Activated T-cell treated with anti-CD3 and anti-CD28 coated beads, Interleukin-2, amount 50 U/mL, for 72 hours (primary cell): ENCODE data around the gene SPATA31C1. TPM values are rescaled to one million over a fixed set of nuclear protein-coding genes. Genes with fewer than 3 reads are reported as not detected.

ENCODE experiments used
- ATAC-seq, 2 donors: fragments of 150-1000 bp; cut with Tn5 transposase; replicated peaks in 1 of 2; 2 replicates each; pipeline ENCODE4 v1.10.0; 2021; ENCODE audit warnings: moderate library complexity in 2 of 2, mild to moderate bottlenecking in 1 of 2
- DNase-seq, 2 donors: peaks; one replicate each; pipeline ENCODE4 v3.0.0; 2021 to 2022; ENCODE audit warnings: mixed read lengths in 1 of 2
- H3K27ac Mint-ChIP-seq: one replicate; pipeline ENCODE4 v1.8.0; 2022; ENCODE audit warnings: mild to moderate bottlenecking, moderate library complexity, mixed read lengths
- H3K27me3 Mint-ChIP-seq: one replicate; pipeline ENCODE4 v1.8.0; 2022; ENCODE audit warnings: low read depth, mixed read lengths
- H3K36me3 Mint-ChIP-seq, 2 donors: one replicate each; pipeline ENCODE4 v1.8.0; 2022; ENCODE audit warnings: mixed read lengths in 2 of 2, mild to moderate bottlenecking in 1 of 2; ENCODE audit not compliant: insufficient read depth in 2 of 2
- H3K4me1 Mint-ChIP-seq: one replicate; pipeline ENCODE4 v1.8.0; 2022; ENCODE audit warnings: low read depth, mixed read lengths
- H3K4me3 Mint-ChIP-seq, 2 donors: one replicate each; pipeline ENCODE4 v1.8.0; 2022; ENCODE audit warnings: mild to moderate bottlenecking in 2 of 2, mixed read lengths in 2 of 2, moderate library complexity in 2 of 2
- H3K9me3 Mint-ChIP-seq, 2 donors: one replicate each; pipeline ENCODE4 v1.8.0; 2022; ENCODE audit warnings: mixed read lengths in 2 of 2
- total RNA-seq, 2 donors: library from RNA; stranded (reverse); gene quantifications; one replicate each; pipeline ENCODE4 v1.2.3, GENCODE V29; 2022

The SPATA31C1 gene
- total RNA-seq, 2 donors from 2014 or later, result not detected

GRCh38 chr9:87880683-87881082, 37.1 kb upstream of the SPATA31C1 start:
- Mint-ChIP-seq H3K27me3 (peaks cover 22% of the 10 kb centered on the region), H3K27ac (no peak overlapping the region), H3K4me1 (peaks cover 14% of the 10 kb centered on the region), H3K4me3 (no peak overlapping the region), H3K36me3 (peaks cover 0 to 3% of the 10 kb centered on the region in 2 donors), H3K9me3 (peaks cover 0 to 4% of the 10 kb centered on the region in 2 donors)
- ATAC-seq (no peak), DNase-seq (no peak)

GRCh38 chr9:87882627-87883026, 35.1 kb upstream of the SPATA31C1 start, which contains the start of gene SPATA31E1:
Gene SPATA31E1 (plus strand): TSS chr9:87882877. CDS start chr9:87882892, 15 bp downstream.
- H3K9me3 Mint-ChIP-seq, result peaks cover 0 to 4% of the 10 kb centered on the region in 2 donors
- peaks cover 8% of the 10 kb centered on the region for H3K27me3 Mint-ChIP-seq
- H3K4me1 Mint-ChIP-seq, result peaks cover 14% of the 10 kb centered on the region
- peaks cover 0 to 3% of the 10 kb centered on the region in 2 donors for H3K36me3 Mint-ChIP-seq
- no peak within 1 kb of the TSS for H3K27ac Mint-ChIP-seq
- H3K4me3 Mint-ChIP-seq, result no peak within 1 kb of the TSS
- ATAC-seq (no peak), DNase-seq (no peak)

GRCh38 chr9:87883274-87883673, 34.5 kb upstream of the SPATA31C1 start:
- DNase-seq, result no peak
- Mint-ChIP-seq H3K36me3 (peaks cover 0 to 3% of the 10 kb centered on the region in 2 donors), H3K4me3 (no peak overlapping the region), H3K27me3 (peaks cover 7% of the 10 kb centered on the region), H3K9me3 (peaks cover 0 to 4% of the 10 kb centered on the region in 2 donors), H3K27ac (no peak overlapping the region), H3K4me1 (peaks cover 14% of the 10 kb centered on the region)
- ATAC-seq, result no peak

GRCh38 chr9:87883990-87884389, 33.8 kb upstream of the SPATA31C1 start:
- peaks cover 7% of the 10 kb centered on the region for H3K4me1 Mint-ChIP-seq
- no peaks in the 10 kb centered on the region for H3K36me3 Mint-ChIP-seq
- DNase-seq, result no peak
- H3K9me3 Mint-ChIP-seq, result no peaks in the 10 kb centered on the region
- H3K4me3 Mint-ChIP-seq, result no peak overlapping the region
- no peak for ATAC-seq
- no peak overlapping the region for H3K27ac Mint-ChIP-seq
- H3K27me3 Mint-ChIP-seq, result peaks cover 7% of the 10 kb centered on the region

GRCh38 chr9:87884578-87885459, 32.9 kb upstream of the SPATA31C1 start:
- DNase-seq (no peak), ATAC-seq (no peak)
- H3K36me3 Mint-ChIP-seq, result no peaks in the 10 kb centered on the region
- H3K9me3 Mint-ChIP-seq, result no peaks in the 10 kb centered on the region
- H3K4me3 Mint-ChIP-seq, result no peak overlapping the region
- no peak overlapping the region for H3K27ac Mint-ChIP-seq
- peaks cover 6% of the 10 kb centered on the region for H3K27me3 Mint-ChIP-seq
- peaks cover 6% of the 10 kb centered on the region for H3K4me1 Mint-ChIP-seq

- Mint-ChIP-seq H3K27ac (no peak overlapping the region), H3K4me3 (no peak overlapping the region), H3K27me3 (no peaks in the 10 kb centered on the region), H3K9me3 (no peaks in the 10 kb centered on the region), H3K4me1 (no peaks in the 10 kb centered on the region), H3K36me3 (no peaks in the 10 kb centered on the region)
- no peak for ATAC-seq
- no peak for DNase-seq
These were observed 32.1 kb upstream of the SPATA31C1 start for GRCh38 chr9:87885484-87886189.

GRCh38 chr9:87886210-87886932, 31.4 kb upstream of the SPATA31C1 start:
- Mint-ChIP-seq H3K36me3 (no peaks in the 10 kb centered on the region), H3K9me3 (no peaks in the 10 kb centered on the region), H3K27ac (no peak overlapping the region), H3K4me1 (no peaks in the 10 kb centered on the region), H3K27me3 (no peaks in the 10 kb centered on the region), H3K4me3 (no peak overlapping the region)
- DNase-seq, result no peak
- no peak for ATAC-seq

- Mint-ChIP-seq H3K9me3 (no peaks in the 10 kb centered on the region), H3K36me3 (no peaks in the 10 kb centered on the region), H3K4me1 (no peaks in the 10 kb centered on the region), H3K27me3 (no peaks in the 10 kb centered on the region), H3K27ac (no peak overlapping the region), H3K4me3 (no peak overlapping the region)
- ATAC-seq, result no peak
- DNase-seq, result no peak
These were observed 30.7 kb upstream of the SPATA31C1 start for GRCh38 chr9:87886933-87887505.

- no peaks in the 10 kb centered on the region for H3K36me3 Mint-ChIP-seq
- no peaks in the 10 kb centered on the region for H3K4me1 Mint-ChIP-seq
- DNase-seq, result no peak
These were observed 29.9 kb upstream of the SPATA31C1 start for GRCh38 chr9:87887661-87888480.

GRCh38 chr9:87888501-87888900, 29.3 kb upstream of the SPATA31C1 start:
- Mint-ChIP-seq H3K36me3 (no peaks in the 10 kb centered on the region), H3K9me3 (no peaks in the 10 kb centered on the region), H3K4me3 (no peak overlapping the region), H3K27ac (no peak overlapping the region), H3K4me1 (no peaks in the 10 kb centered on the region), H3K27me3 (no peaks in the 10 kb centered on the region)
- ATAC-seq, result no peak
- DNase-seq, result no peak

More at GRCh38 chr9:87887661-87888480, 29.9 kb upstream of the SPATA31C1 start:
- no peak for ATAC-seq
- no peak overlapping the region for H3K4me3 Mint-ChIP-seq
- H3K27me3 Mint-ChIP-seq, result no peaks in the 10 kb centered on the region
- no peaks in the 10 kb centered on the region for H3K9me3 Mint-ChIP-seq
- H3K27ac Mint-ChIP-seq, result no peak overlapping the region

GRCh38 chr9:87889065-87889881, 28.5 kb upstream of the SPATA31C1 start:
- H3K27ac Mint-ChIP-seq, result no peak overlapping the region
- H3K4me1 Mint-ChIP-seq, result no peaks in the 10 kb centered on the region
- DNase-seq (no peak), ATAC-seq (no peak)
- no peaks in the 10 kb centered on the region for H3K27me3 Mint-ChIP-seq
- no peak overlapping the region for H3K4me3 Mint-ChIP-seq
- peaks cover under 1 to 2% of the 10 kb centered on the region in 2 donors for H3K36me3 Mint-ChIP-seq
- no peaks in the 10 kb centered on the region for H3K9me3 Mint-ChIP-seq
